HG03039 (cell line): ENCODE results near the gene MARCHF4.

Source experiments
- ATAC-seq: cut with Tn5 transposase; IDR thresholded peaks from one replicate; pipeline ENCODE4 v1.9.1; 2021; ENCODE audit warnings: mild to moderate bottlenecking, moderate library complexity; ENCODE audit not compliant: unreplicated experiment

MARCHF4 gene

GRCh38 chr2:216371721-216372702 is at the start of gene MARCHF4:
MARCHF4 (minus strand) TSS chr2:216372483; CDS start chr2:216370260, 2,223 bp downstream.
- ATAC-seq, result no peak

- no peak for ATAC-seq
These were observed 48.3 kb upstream of the MARCHF4 start for GRCh38 chr2:216420367-216421101.

- no peak for ATAC-seq
These were observed 46.7 kb upstream of the MARCHF4 start for GRCh38 chr2:216418981-216419380.

- ATAC-seq, result no peak
These were observed 44.5 kb upstream of the MARCHF4 start for GRCh38 chr2:216416571-216417307.

- no peak for ATAC-seq
These were observed 43.3 kb upstream of the MARCHF4 start for GRCh38 chr2:216415541-216415940.

GRCh38 chr2:216414772-216415319 is 42.6 kb upstream of the MARCHF4 start:
- ATAC-seq, result no peak

- ATAC-seq, result no peak
These were observed 41.6 kb upstream of the MARCHF4 start for GRCh38 chr2:216413882-216414281.

- ATAC-seq, result peak; percentile 94
These were observed 40.0 kb upstream of the MARCHF4 start, which contains the start of gene SMARCAL1 for GRCh38 chr2:216412022-216412999. SMARCAL1 (plus strand) TSS chr2:216412484; CDS start chr2:216414705, 2,221 bp downstream.

GRCh38 chr2:216410550-216410949 is 38.3 kb upstream of the MARCHF4 start:
- no peak for ATAC-seq

- ATAC-seq, result no peak
These were observed 36.4 kb upstream of the MARCHF4 start for GRCh38 chr2:216408426-216409290.

- ATAC-seq, result no peak
These were observed 34.5 kb upstream of the MARCHF4 start for GRCh38 chr2:216406826-216407225.

- no peak for ATAC-seq
These were observed 33.3 kb upstream of the MARCHF4 start for GRCh38 chr2:216405588-216405987.

GRCh38 chr2:216404010-216404618 is 31.8 kb upstream of the MARCHF4 start:
- no peak for ATAC-seq

GRCh38 chr2:216402751-216403150 is 30.5 kb upstream of the MARCHF4 start:
- ATAC-seq, result no peak

- no peak for ATAC-seq
These were observed 27.3 kb upstream of the MARCHF4 start for GRCh38 chr2:216399621-216400020.

- ATAC-seq, result no peak
These were observed 22.6 kb upstream of the MARCHF4 start for GRCh38 chr2:216394881-216395280.

GRCh38 chr2:216392945-216393840 is 20.9 kb upstream of the MARCHF4 start:
- ATAC-seq, result no peak
